ENCODE data around the gene SSRP1.
"Not testable (repeated sequence)": the region's sequence is repeated elsewhere in the genome, so short reads cannot be mapped to it uniquely, and the experiment has no call there.

The SSRP1 gene

GRCh38 chr11:57341250-57341808, 5.6 kb upstream of the SSRP1 start:
- no peak overlapping the region for H3K9ac ChIP-seq (ENCODE audit: low read length in 5 of 5)
- H3K27ac ChIP-seq (ENCODE audit: low read depth, low read length) = no peak overlapping the region
- no peaks in the 10 kb centered on the region for H3K36me3 ChIP-seq (ENCODE audit: control insufficient read depth in 5 of 5, insufficient read depth in 5 of 5, low read length in 5 of 5)
- H3K9me3 ChIP-seq (ENCODE audit: control insufficient read depth in 5 of 5, low read length in 5 of 5) = no peaks in the 10 kb centered on the region
- H3K4me3 ChIP-seq (ENCODE audit: low read depth in 1 of 5, low read length in 5 of 5) = no peak overlapping the region
- no peaks in the 10 kb centered on the region for H3K27me3 ChIP-seq (ENCODE audit: control insufficient read depth in 5 of 5, insufficient read depth in 4 of 5, low read length in 5 of 5)
- peaks cover 0 to 2% (median 2%) of the 10 kb centered on the region in 5 donors for H3K4me1 ChIP-seq (ENCODE audit: control insufficient read depth in 5 of 5, insufficient read depth in 5 of 5, low read length in 5 of 5)

GRCh38 chr11:57340039-57340615, 4.4 kb upstream of the SSRP1 start:
- no peak overlapping the region for H3K9ac ChIP-seq (ENCODE audit: low read length in 5 of 5)
- peaks cover 4 to 10% (median 8%) of the 10 kb centered on the region in 5 donors for H3K4me1 ChIP-seq (ENCODE audit: control insufficient read depth in 5 of 5, insufficient read depth in 5 of 5, low read length in 5 of 5)
- no peaks in the 10 kb centered on the region for H3K9me3 ChIP-seq (ENCODE audit: control insufficient read depth in 5 of 5, low read length in 5 of 5)
- H3K27me3 ChIP-seq (ENCODE audit: control insufficient read depth in 5 of 5, insufficient read depth in 4 of 5, low read length in 5 of 5) = no peaks in the 10 kb centered on the region
- no peak overlapping the region for H3K27ac ChIP-seq (ENCODE audit: low read depth, low read length)
- H3K36me3 ChIP-seq (ENCODE audit: control insufficient read depth in 5 of 5, insufficient read depth in 5 of 5, low read length in 5 of 5) = no peaks in the 10 kb centered on the region
- H3K4me3 ChIP-seq (ENCODE audit: low read depth in 1 of 5, low read length in 5 of 5) = no peak overlapping the region

- Histone ChIP-seq H3K9me3 (ENCODE audit: control insufficient read depth in 5 of 5, low read length in 5 of 5) (no peaks in the 10 kb centered on the region), H3K4me1 (ENCODE audit: control insufficient read depth in 5 of 5, insufficient read depth in 5 of 5, low read length in 5 of 5) (peaks cover 7 to 18% (median 16%) of the 10 kb centered on the region in 5 donors)
These were observed 3.6 kb upstream of the SSRP1 start for GRCh38 chr11:57339328-57339727.

GRCh38 chr11:57338142-57338541, 2.5 kb upstream of the SSRP1 start, which contains the start of gene P2RX3:
TSS of gene P2RX3 (plus strand) at chr11:57338352. CDS start at chr11:57338551, 199 bp downstream.
- Histone ChIP-seq H3K27me3 (ENCODE audit: control insufficient read depth in 5 of 5, insufficient read depth in 4 of 5, low read length in 5 of 5) (no peaks in the 10 kb centered on the region), H3K9ac (ENCODE audit: low read length in 5 of 5) (no peak within 1 kb of the TSS), H3K4me1 (ENCODE audit: control insufficient read depth in 5 of 5, insufficient read depth in 5 of 5, low read length in 5 of 5) (peaks cover 7 to 20% (median 20%) of the 10 kb centered on the region in 5 donors), H3K4me3 (ENCODE audit: low read depth in 1 of 5, low read length in 5 of 5) (no peak within 1 kb of the TSS), H3K9me3 (ENCODE audit: control insufficient read depth in 5 of 5, low read length in 5 of 5) (no peaks in the 10 kb centered on the region), H3K27ac (ENCODE audit: low read depth, low read length) (no peak within 1 kb of the TSS), H3K36me3 (ENCODE audit: control insufficient read depth in 5 of 5, insufficient read depth in 5 of 5, low read length in 5 of 5) (peaks cover 0 to 9% (median 4%) of the 10 kb centered on the region in 5 donors)

More at GRCh38 chr11:57339328-57339727, 3.6 kb upstream of the SSRP1 start:
- Histone ChIP-seq H3K9ac (ENCODE audit: low read length in 5 of 5) (no peak overlapping the region), H3K27me3 (ENCODE audit: control insufficient read depth in 5 of 5, insufficient read depth in 4 of 5, low read length in 5 of 5) (no peaks in the 10 kb centered on the region), H3K36me3 (ENCODE audit: control insufficient read depth in 5 of 5, insufficient read depth in 5 of 5, low read length in 5 of 5) (peaks cover 0 to 2% (median 0%) of the 10 kb centered on the region in 5 donors), H3K27ac (ENCODE audit: low read depth, low read length) (no peak overlapping the region), H3K4me3 (ENCODE audit: low read depth in 1 of 5, low read length in 5 of 5) (no peak overlapping the region)

DNA sequence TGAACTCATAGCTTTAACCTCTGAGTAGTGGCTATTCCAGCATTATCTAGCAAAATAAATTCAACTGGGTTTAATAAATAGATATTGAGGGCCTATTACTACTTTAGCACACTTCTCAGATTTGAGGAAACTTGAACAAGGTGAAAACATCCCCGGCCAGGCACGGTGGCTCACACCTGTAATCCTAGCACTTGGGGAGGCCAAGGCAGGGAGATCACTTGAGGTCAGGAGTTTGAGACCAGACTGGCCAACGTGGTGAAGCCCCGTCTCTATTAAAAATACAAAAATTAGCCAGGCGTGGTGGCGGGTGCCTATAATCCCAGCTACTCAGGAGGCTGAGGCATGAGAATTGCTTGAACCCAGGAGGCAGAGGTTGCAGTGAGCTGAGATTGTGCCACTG, 1.2 kb upstream of the SSRP1 start:
- H3K4me3 ChIP-seq (ENCODE audit: low read depth in 1 of 5, low read length in 5 of 5); H3K9me3 ChIP-seq (ENCODE audit: control insufficient read depth in 5 of 5, low read length in 5 of 5); H3K27me3 ChIP-seq (ENCODE audit: control insufficient read depth in 5 of 5, insufficient read depth in 4 of 5, low read length in 5 of 5); H3K27ac ChIP-seq (ENCODE audit: low read depth, low read length): not testable (repeated sequence)
- H3K36me3 ChIP-seq (ENCODE audit: control insufficient read depth in 5 of 5, insufficient read depth in 5 of 5, low read length in 5 of 5) = peaks cover 0 to 22% (median 17%) of the 10 kb centered on the region in 5 donors
- H3K9ac ChIP-seq (ENCODE audit: low read length in 5 of 5) = peak overlapping the region in 1 of 5 donors; percentile 78
- peaks cover 7 to 20% (median 20%) of the 10 kb centered on the region in 5 donors for H3K4me1 ChIP-seq (ENCODE audit: control insufficient read depth in 5 of 5, insufficient read depth in 5 of 5, low read length in 5 of 5)

DNA sequence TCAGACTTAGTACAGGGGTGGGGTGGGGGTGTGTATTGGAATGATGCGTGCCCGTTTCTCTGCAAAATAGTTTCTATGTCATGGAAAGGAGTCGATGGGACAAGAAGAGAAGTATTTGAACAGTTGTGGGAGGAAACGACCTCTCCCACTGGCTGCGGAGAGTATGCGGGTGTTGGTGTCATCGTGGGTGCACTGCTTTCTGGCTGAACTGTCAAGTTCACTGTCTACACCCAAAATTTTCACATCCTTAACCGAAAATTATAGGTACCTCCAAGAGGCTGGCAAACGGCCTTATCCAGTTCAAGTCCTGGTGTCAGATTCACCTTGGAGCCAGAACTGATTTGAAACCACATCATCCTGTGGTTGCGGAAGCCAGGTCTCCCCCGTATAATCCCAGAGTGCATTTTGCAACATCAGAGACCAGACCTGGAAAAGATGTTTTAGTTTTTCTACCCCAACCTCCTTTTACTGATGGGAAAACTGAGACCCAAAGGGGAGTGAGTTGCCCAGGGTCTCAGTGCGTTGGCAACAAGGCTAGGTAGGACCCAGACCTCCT, 497 bp upstream of the SSRP1 start:
- H3K36me3 ChIP-seq (ENCODE audit: control insufficient read depth in 5 of 5, insufficient read depth in 5 of 5, low read length in 5 of 5) = peaks cover under 1 to 29% (median 23%) of the 10 kb centered on the region in 5 donors
- no peaks in the 10 kb centered on the region for H3K9me3 ChIP-seq (ENCODE audit: control insufficient read depth in 5 of 5, low read length in 5 of 5)
- peaks cover 7 to 20% (median 20%) of the 10 kb centered on the region in 5 donors for H3K4me1 ChIP-seq (ENCODE audit: control insufficient read depth in 5 of 5, insufficient read depth in 5 of 5, low read length in 5 of 5)
- H3K27me3 ChIP-seq (ENCODE audit: control insufficient read depth in 5 of 5, insufficient read depth in 4 of 5, low read length in 5 of 5) = no peaks in the 10 kb centered on the region
- peak overlapping the region; percentile 69 to 96 (median 78) for H3K9ac ChIP-seq (ENCODE audit: low read length in 5 of 5)
- H3K4me3 ChIP-seq (ENCODE audit: low read depth in 1 of 5, low read length in 5 of 5) = peak overlapping the region; percentile 59 to 77 (median 75)
- H3K27ac ChIP-seq (ENCODE audit: low read depth, low read length) = peak overlapping the region; percentile 81

GRCh38 chr11:57335023-57335342, 709 bp downstream of the SSRP1 start:
- Histone ChIP-seq H3K36me3 (ENCODE audit: control insufficient read depth in 5 of 5, insufficient read depth in 5 of 5, low read length in 5 of 5) (peaks cover 3 to 41% (median 35%) of the 10 kb centered on the region in 5 donors), H3K4me1 (ENCODE audit: control insufficient read depth in 5 of 5, insufficient read depth in 5 of 5, low read length in 5 of 5) (peaks cover 7 to 27% (median 20%) of the 10 kb centered on the region in 5 donors), H3K27ac (ENCODE audit: low read depth, low read length) (peak overlapping the region; percentile 81), H3K27me3 (ENCODE audit: control insufficient read depth in 5 of 5, insufficient read depth in 4 of 5, low read length in 5 of 5) (no peaks in the 10 kb centered on the region), H3K4me3 (ENCODE audit: low read depth in 1 of 5, low read length in 5 of 5) (peak overlapping the region; percentile 76 to 81 (median 77)), H3K9ac (ENCODE audit: low read length in 5 of 5) (peak overlapping the region in 4 of 5 donors; percentile 49 to 82 (median 76)), H3K9me3 (ENCODE audit: control insufficient read depth in 5 of 5, low read length in 5 of 5) (no peaks in the 10 kb centered on the region)

DNA sequence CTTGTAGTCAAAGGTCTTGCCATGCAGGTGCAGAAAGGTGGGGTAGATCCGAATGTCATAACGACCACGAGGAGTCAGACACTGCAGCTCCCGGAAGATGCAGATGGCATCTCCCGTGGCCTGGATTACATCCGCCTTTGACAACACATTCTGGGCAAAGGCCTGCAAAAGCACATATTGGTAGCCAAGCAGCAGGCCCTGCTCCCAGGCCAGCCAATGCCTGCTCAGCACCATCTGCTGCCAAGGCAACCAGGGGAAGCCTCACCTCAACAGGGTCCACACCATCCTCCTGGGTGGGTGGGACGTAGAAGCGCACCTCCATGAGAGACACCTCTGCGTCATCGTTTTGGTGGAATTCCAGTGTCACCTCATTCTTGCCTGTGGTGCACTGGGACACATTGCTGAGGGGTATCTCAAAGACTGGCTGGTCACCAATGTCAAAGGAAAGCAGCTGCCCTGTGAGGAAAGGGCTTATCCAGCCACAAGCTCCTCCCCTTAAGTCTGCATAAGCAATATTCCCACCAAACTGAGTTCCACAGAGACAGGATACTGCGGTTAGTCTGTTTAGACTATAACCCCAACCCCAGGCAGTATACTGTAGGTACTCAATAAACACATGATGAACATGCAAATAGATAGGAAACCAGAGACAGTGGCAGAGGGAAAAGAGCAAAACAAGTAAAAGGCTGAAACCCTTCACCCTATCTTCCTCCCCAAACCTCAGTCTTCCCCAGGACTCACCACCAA, 2.8 kb downstream of the SSRP1 start:
- Histone ChIP-seq H3K4me1 (ENCODE audit: control insufficient read depth in 5 of 5, insufficient read depth in 5 of 5, low read length in 5 of 5) (peaks cover 7 to 32% (median 20%) of the 10 kb centered on the region in 5 donors), H3K4me3 (ENCODE audit: low read depth in 1 of 5, low read length in 5 of 5) (no peak overlapping the region), H3K9me3 (ENCODE audit: control insufficient read depth in 5 of 5, low read length in 5 of 5) (no peaks in the 10 kb centered on the region), H3K27me3 (ENCODE audit: control insufficient read depth in 5 of 5, insufficient read depth in 4 of 5, low read length in 5 of 5) (no peaks in the 10 kb centered on the region), H3K27ac (ENCODE audit: low read depth, low read length) (no peak overlapping the region), H3K36me3 (ENCODE audit: control insufficient read depth in 5 of 5, insufficient read depth in 5 of 5, low read length in 5 of 5) (peaks cover 4 to 61% (median 56%) of the 10 kb centered on the region in 5 donors), H3K9ac (ENCODE audit: low read length in 5 of 5) (no peak overlapping the region)

- Histone ChIP-seq H3K9ac (ENCODE audit: low read length in 5 of 5) (no peak overlapping the region), H3K4me3 (ENCODE audit: low read depth in 1 of 5, low read length in 5 of 5) (no peak overlapping the region), H3K4me1 (ENCODE audit: control insufficient read depth in 5 of 5, insufficient read depth in 5 of 5, low read length in 5 of 5) (peaks cover 7 to 32% (median 21%) of the 10 kb centered on the region in 5 donors), H3K27me3 (ENCODE audit: control insufficient read depth in 5 of 5, insufficient read depth in 4 of 5, low read length in 5 of 5) (no peaks in the 10 kb centered on the region), H3K9me3 (ENCODE audit: control insufficient read depth in 5 of 5, low read length in 5 of 5) (no peaks in the 10 kb centered on the region), H3K27ac (ENCODE audit: low read depth, low read length) (no peak overlapping the region), H3K36me3 (ENCODE audit: control insufficient read depth in 5 of 5, insufficient read depth in 5 of 5, low read length in 5 of 5) (peaks cover 6 to 72% (median 68%) of the 10 kb centered on the region in 5 donors)
These were observed 4.0 kb downstream of the SSRP1 start for GRCh38 chr11:57331720-57332119.

GRCh38 chr11:57330029-57330428, 5.7 kb downstream of the SSRP1 start:
- Histone ChIP-seq H3K4me1 (ENCODE audit: control insufficient read depth in 5 of 5, insufficient read depth in 5 of 5, low read length in 5 of 5) (peaks cover 11 to 35% (median 26%) of the 10 kb centered on the region in 5 donors), H3K9me3 (ENCODE audit: control insufficient read depth in 5 of 5, low read length in 5 of 5) (no peaks in the 10 kb centered on the region), H3K27me3 (ENCODE audit: control insufficient read depth in 5 of 5, insufficient read depth in 4 of 5, low read length in 5 of 5) (no peaks in the 10 kb centered on the region), H3K27ac (ENCODE audit: low read depth, low read length) (no peak overlapping the region), H3K36me3 (ENCODE audit: control insufficient read depth in 5 of 5, insufficient read depth in 5 of 5, low read length in 5 of 5) (peaks cover 6 to 81% (median 70%) of the 10 kb centered on the region in 5 donors), H3K9ac (ENCODE audit: low read length in 5 of 5) (no peak overlapping the region), H3K4me3 (ENCODE audit: low read depth in 1 of 5, low read length in 5 of 5) (no peak overlapping the region)
